Astrocyte (in vitro differentiated cells and primary cell): ENCODE measurements around the gene MYMK. TPM values are rescaled to one million over a fixed set of nuclear protein-coding genes. Genes with fewer than 3 reads are reported as not detected.

Source experiments
- DNase-seq: peaks from one replicate; pipeline ENCODE4 v3.0.0-alpha.2; 2010; ENCODE audit warnings: low read depth
- FAIRE-seq: peaks from 2 replicates; lab custom pipeline; 2011; peaks lifted over from hg19 to GRCh38; lab: Jason Lieb, UNC
- H2AFZ ChIP-seq: 2 replicates; pipeline ENCODE4 v1.6.0; 2012; ENCODE audit warnings: low read depth, low read length, inconsistent platforms
- H3K27ac ChIP-seq: 2 replicates; pipeline ENCODE4 v1.5.1; 2011; ENCODE audit warnings: low read depth, low read length, inconsistent platforms
- H3K27me3 ChIP-seq: 2 replicates; pipeline ENCODE4 v1.6.0; 2011; ENCODE audit warnings: low read length, inconsistent platforms; ENCODE audit not compliant: insufficient read depth
- H3K36me3 ChIP-seq: 2 replicates; pipeline ENCODE4 v1.5.1; 2011; ENCODE audit warnings: low read length, inconsistent platforms; ENCODE audit not compliant: insufficient read depth
- H3K4me1 ChIP-seq: 2 replicates; pipeline ENCODE4 v1.5.1; 2011; ENCODE audit warnings: low read length, inconsistent platforms; ENCODE audit not compliant: insufficient read depth
- H3K4me2 ChIP-seq: 2 replicates; pipeline ENCODE4 v1.6.0; 2012; ENCODE audit warnings: low read length, inconsistent platforms
- H3K4me3 ChIP-seq: 2 replicates; pipeline ENCODE4 v1.5.1; 2011; ENCODE audit warnings: low read depth, mild to moderate bottlenecking, low read length, inconsistent platforms; ENCODE audit not compliant: insufficient read depth
- H3K79me2 ChIP-seq: 2 replicates; pipeline ENCODE4 v1.6.0; 2012; ENCODE audit warnings: mild to moderate bottlenecking, low read length, inconsistent platforms; ENCODE audit not compliant: insufficient read depth
- H3K9ac ChIP-seq: 2 replicates; pipeline ENCODE4 v1.6.0; 2012; ENCODE audit warnings: mild to moderate bottlenecking, low read length, inconsistent platforms
- H3K9me3 ChIP-seq: 2 replicates; pipeline ENCODE4 v1.5.1; 2012; ENCODE audit warnings: low read depth, mild to moderate bottlenecking, low read length, inconsistent platforms; ENCODE audit not compliant: insufficient read depth
- H4K20me1 ChIP-seq: 2 replicates; pipeline ENCODE4 v1.6.0; 2012; ENCODE audit warnings: low read length, inconsistent platforms; ENCODE audit not compliant: insufficient read depth
- H3K27ac Mint-ChIP-seq: one replicate; pipeline ENCODE4 v1.8.0; 2021; ENCODE audit warnings: mild to moderate bottlenecking, mixed read lengths; ENCODE audit not compliant: unreplicated experiment
- H3K27me3 Mint-ChIP-seq: one replicate; pipeline ENCODE4 v1.8.0; 2021; ENCODE audit warnings: low read depth, mixed read lengths; ENCODE audit not compliant: unreplicated experiment
- H3K36me3 Mint-ChIP-seq: one replicate; pipeline ENCODE4 v1.8.0; 2021; ENCODE audit warnings: low read depth, mixed read lengths; ENCODE audit not compliant: unreplicated experiment
- H3K4me1 Mint-ChIP-seq: one replicate; pipeline ENCODE4 v1.8.0; 2021; ENCODE audit warnings: low read depth, mixed read lengths; ENCODE audit not compliant: unreplicated experiment
- H3K4me3 Mint-ChIP-seq: one replicate; pipeline ENCODE4 v1.8.0; 2021; ENCODE audit warnings: mild to moderate bottlenecking, moderate library complexity, mixed read lengths; ENCODE audit not compliant: unreplicated experiment
- H3K9me3 Mint-ChIP-seq: one replicate; pipeline ENCODE4 v1.8.0; 2021; ENCODE audit warnings: mild to moderate bottlenecking, mixed read lengths; ENCODE audit not compliant: unreplicated experiment
- EZH2 ChIP-seq: IDR thresholded peaks from 2 replicates; pipeline ENCODE4 v1.6.1; 2012; ENCODE audit warnings: mild to moderate bottlenecking, low read length, inconsistent platforms; ENCODE audit not compliant: insufficient read depth
- total RNA-seq: library from RNA; stranded (reverse); gene quantifications from 2 replicates; pipeline ENCODE4 v1.2.1, GENCODE V29; 2021
- TF ChIP-seq, protein P1 (sequence below): IDR thresholded peaks from 2 replicates; pipeline ENCODE4 v1.5.1; 2011; ENCODE audit warnings: low read depth, mild to moderate bottlenecking, inconsistent platforms, low read length, moderate library complexity; ENCODE audit not compliant: insufficient read depth

The MYMK gene
- total RNA-seq, 1 donor from 2014 or later = not detected

GRCh38 chr9:133536080-133536479 is 11.3 kb upstream of the MYMK start:
- Mint-ChIP-seq H3K27ac (no peak overlapping the region), H3K4me1 (peaks cover 2% of the 10 kb centered on the region), H3K36me3 (no peaks in the 10 kb centered on the region), H3K27me3 (peaks cover 34% of the 10 kb centered on the region), H3K4me3 (no peak overlapping the region), H3K9me3 (no peaks in the 10 kb centered on the region)
- H3K4me1 ChIP-seq = peaks cover 10% of the 10 kb centered on the region
- TF ChIP-seq EZH2 = no peak
- TF ChIP-seq, protein P1, sequence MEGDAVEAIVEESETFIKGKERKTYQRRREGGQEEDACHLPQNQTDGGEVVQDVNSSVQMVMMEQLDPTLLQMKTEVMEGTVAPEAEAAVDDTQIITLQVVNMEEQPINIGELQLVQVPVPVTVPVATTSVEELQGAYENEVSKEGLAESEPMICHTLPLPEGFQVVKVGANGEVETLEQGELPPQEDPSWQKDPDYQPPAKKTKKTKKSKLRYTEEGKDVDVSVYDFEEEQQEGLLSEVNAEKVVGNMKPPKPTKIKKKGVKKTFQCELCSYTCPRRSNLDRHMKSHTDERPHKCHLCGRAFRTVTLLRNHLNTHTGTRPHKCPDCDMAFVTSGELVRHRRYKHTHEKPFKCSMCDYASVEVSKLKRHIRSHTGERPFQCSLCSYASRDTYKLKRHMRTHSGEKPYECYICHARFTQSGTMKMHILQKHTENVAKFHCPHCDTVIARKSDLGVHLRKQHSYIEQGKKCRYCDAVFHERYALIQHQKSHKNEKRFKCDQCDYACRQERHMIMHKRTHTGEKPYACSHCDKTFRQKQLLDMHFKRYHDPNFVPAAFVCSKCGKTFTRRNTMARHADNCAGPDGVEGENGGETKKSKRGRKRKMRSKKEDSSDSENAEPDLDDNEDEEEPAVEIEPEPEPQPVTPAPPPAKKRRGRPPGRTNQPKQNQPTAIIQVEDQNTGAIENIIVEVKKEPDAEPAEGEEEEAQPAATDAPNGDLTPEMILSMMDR = no peak
- no peaks in the 10 kb centered on the region for H3K79me2 ChIP-seq
- H3K9me3 ChIP-seq = no peaks in the 10 kb centered on the region
- no peak for DNase-seq
- no peak overlapping the region for H3K4me3 ChIP-seq
- no peak overlapping the region for H2AFZ ChIP-seq
- H3K9ac ChIP-seq = no peak overlapping the region
- H4K20me1 ChIP-seq = peaks cover 4% of the 10 kb centered on the region
- H3K36me3 ChIP-seq = no peaks in the 10 kb centered on the region
- no peak overlapping the region for H3K27ac ChIP-seq
- no peaks in the 10 kb centered on the region for H3K27me3 ChIP-seq
- no peak overlapping the region for H3K4me2 ChIP-seq
- FAIRE-seq = no peak

DNA sequence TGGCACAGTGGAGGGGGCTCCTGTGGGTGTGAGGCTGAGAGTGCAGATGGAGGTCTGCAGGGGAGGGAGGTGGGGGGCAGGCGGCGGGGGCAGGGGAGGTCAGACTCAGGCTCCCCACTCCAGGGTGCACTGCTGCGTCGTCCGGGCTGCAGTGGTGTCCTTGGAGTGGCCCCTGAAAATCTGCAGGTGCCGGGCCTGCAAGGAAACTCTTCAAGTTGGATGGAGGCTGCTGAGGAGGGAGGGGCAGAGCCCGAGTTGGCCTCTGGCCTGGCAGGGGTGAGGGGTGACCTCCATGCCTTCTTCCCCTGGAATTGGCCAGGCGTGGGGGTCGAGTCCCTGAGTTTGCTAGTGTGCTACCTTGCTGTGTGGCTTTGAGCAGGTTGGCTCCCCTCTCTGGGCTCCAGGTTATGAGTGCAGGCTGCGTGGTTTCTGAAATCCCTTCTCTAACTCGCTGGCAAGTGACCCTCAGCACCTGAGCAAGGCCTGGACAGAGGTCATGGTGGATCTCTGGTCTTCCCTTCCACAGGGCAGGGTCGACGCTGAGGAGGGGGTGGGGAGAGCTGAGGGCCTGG is 10.6 kb upstream of the MYMK start:
- Histone ChIP-seq H3K79me2 (no peaks in the 10 kb centered on the region), H2AFZ (no peak overlapping the region), H3K9me3 (no peaks in the 10 kb centered on the region), H4K20me1 (peaks cover 4% of the 10 kb centered on the region), H3K27ac (no peak overlapping the region), H3K36me3 (no peaks in the 10 kb centered on the region), H3K4me2 (no peak overlapping the region), H3K4me3 (no peak overlapping the region), H3K9ac (no peak overlapping the region), H3K27me3 (peaks cover 4% of the 10 kb centered on the region), H3K4me1 (peaks cover 10% of the 10 kb centered on the region)
- TF ChIP-seq, protein P1 = no peak
- TF ChIP-seq EZH2 = no peak
- H3K9me3 Mint-ChIP-seq = no peaks in the 10 kb centered on the region
- no peaks in the 10 kb centered on the region for H3K36me3 Mint-ChIP-seq
- no peak for FAIRE-seq
- peaks cover 2% of the 10 kb centered on the region for H3K4me1 Mint-ChIP-seq
- no peak for DNase-seq
- no peak overlapping the region for H3K27ac Mint-ChIP-seq
- H3K4me3 Mint-ChIP-seq = no peak overlapping the region
- peaks cover 35% of the 10 kb centered on the region for H3K27me3 Mint-ChIP-seq
